Measurements from ENCODE around the gene ULK2.

- no peak for TF ChIP-seq POLR2A (IDR thresholded peaks at IDR 0.05)
- TF ChIP-seq, protein P1, sequence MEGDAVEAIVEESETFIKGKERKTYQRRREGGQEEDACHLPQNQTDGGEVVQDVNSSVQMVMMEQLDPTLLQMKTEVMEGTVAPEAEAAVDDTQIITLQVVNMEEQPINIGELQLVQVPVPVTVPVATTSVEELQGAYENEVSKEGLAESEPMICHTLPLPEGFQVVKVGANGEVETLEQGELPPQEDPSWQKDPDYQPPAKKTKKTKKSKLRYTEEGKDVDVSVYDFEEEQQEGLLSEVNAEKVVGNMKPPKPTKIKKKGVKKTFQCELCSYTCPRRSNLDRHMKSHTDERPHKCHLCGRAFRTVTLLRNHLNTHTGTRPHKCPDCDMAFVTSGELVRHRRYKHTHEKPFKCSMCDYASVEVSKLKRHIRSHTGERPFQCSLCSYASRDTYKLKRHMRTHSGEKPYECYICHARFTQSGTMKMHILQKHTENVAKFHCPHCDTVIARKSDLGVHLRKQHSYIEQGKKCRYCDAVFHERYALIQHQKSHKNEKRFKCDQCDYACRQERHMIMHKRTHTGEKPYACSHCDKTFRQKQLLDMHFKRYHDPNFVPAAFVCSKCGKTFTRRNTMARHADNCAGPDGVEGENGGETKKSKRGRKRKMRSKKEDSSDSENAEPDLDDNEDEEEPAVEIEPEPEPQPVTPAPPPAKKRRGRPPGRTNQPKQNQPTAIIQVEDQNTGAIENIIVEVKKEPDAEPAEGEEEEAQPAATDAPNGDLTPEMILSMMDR (IDR thresholded peaks at IDR 0.05), result no peak
Measured at GRCh38 chr17:19780846-19781245, 86.9 kb downstream of the ULK2 start.

Data from testis (tissue), 2 donors.